HK-2 (cell line): Measurements from ENCODE around the gene CARM1.
"Not testable (repeated sequence)": the region's sequence is repeated elsewhere in the genome, so short reads cannot be mapped to it uniquely, and the experiment has no call there.

Experiments used
- DNase-seq: peaks from one replicate; pipeline ENCODE4 v3.0.0-alpha.2; 2018; ENCODE audit not compliant: unreplicated experiment

The CARM1 gene

GRCh38 chr19:10870955-10871603 lies at the start of gene CARM1:
Gene CARM1 (plus strand): TSS chr19:10871553. CDS start chr19:10871703, 150 bp downstream.
- peak; percentile 99 for DNase-seq

- DNase-seq, result no peak
Measured at GRCh38 chr19:10823690-10824089, 47.7 kb upstream of the CARM1 start.

- DNase-seq, result no peak
Measured at GRCh38 chr19:10826231-10826630, 45.1 kb upstream of the CARM1 start.

GRCh38 chr19:10826846-10827245 lies 44.5 kb upstream of the CARM1 start:
- DNase-seq, result no peak

- no peak for DNase-seq
Measured at GRCh38 chr19:10828981-10829821, 42.2 kb upstream of the CARM1 start.

GRCh38 chr19:10829967-10830366 lies 41.4 kb upstream of the CARM1 start:
- no peak for DNase-seq

- DNase-seq, result no peak
Measured at GRCh38 chr19:10830370-10830769, 41.0 kb upstream of the CARM1 start.

- no peak for DNase-seq
Measured at GRCh38 chr19:10830931-10831779, 40.2 kb upstream of the CARM1 start.

GRCh38 chr19:10831987-10832938 lies 39.1 kb upstream of the CARM1 start:
- no peak for DNase-seq

GRCh38 chr19:10832939-10833296 lies 38.4 kb upstream of the CARM1 start:
- no peak for DNase-seq

- DNase-seq, result no peak
Measured at GRCh38 chr19:10835089-10835753, 36.1 kb upstream of the CARM1 start.

GRCh38 chr19:10835754-10836478 lies 35.4 kb upstream of the CARM1 start, which contains the start of gene TMED1:
Gene TMED1 (minus strand): TSS chr19:10836212. CDS start chr19:10836191, 21 bp downstream.
- peak; percentile 99 for DNase-seq

GRCh38 chr19:10836479-10837330 lies 34.6 kb upstream of the CARM1 start:
- peak; percentile 88 for DNase-seq

GRCh38 chr19:10837649-10838048 lies 33.7 kb upstream of the CARM1 start:
- DNase-seq, result not testable (repeated sequence)

GRCh38 chr19:10838377-10838776 lies 33.0 kb upstream of the CARM1 start:
- no peak for DNase-seq

- no peak for DNase-seq
Measured at GRCh38 chr19:10839114-10840050, 32.0 kb upstream of the CARM1 start.

- DNase-seq, result no peak
Measured at GRCh38 chr19:10842788-10843187, 28.6 kb upstream of the CARM1 start.
